ENCODE measurements around the gene ISG15. TPM values are rescaled to one million over a fixed set of nuclear protein-coding genes. Genes with fewer than 3 reads are reported as not detected.
"Not testable (repeated sequence)": the region's sequence is repeated elsewhere in the genome, so short reads cannot be mapped to it uniquely, and the experiment has no call there.

Gene ISG15
- total RNA-seq, 6 experiments from 2014 or later: 38.4 to 89.1 (median 42.1) TPM

DNA sequence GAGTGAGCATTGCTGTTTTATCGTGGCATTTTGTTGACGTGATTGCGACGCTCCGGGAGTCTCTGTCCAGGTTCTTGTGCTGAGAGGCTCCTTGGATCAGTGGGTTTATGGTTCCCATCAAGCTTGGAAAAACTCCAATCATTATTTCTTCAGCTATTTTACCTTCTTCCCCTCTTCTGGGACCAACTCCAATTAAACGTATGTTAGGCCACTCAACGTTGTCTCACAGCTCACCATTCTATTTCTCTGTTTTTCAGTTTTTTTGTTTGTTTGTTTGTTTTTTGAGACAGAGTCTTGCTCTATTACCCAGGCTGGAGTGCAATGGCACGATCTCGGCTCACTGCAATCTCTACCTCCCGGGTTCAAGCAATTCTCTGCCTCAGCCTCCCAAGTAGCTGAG is 21.4 kb upstream of the ISG15 start:
- no peak overlapping the region for H3K27ac Mint-ChIP-seq
- H3K9me3 Mint-ChIP-seq: peaks cover 24% of the 10 kb centered on the region
- peaks cover 23% of the 10 kb centered on the region for H3K36me3 Mint-ChIP-seq (ENCODE audit: low read depth)
- no peak for DNase-seq
- H3K4me1 Mint-ChIP-seq (ENCODE audit: low read depth): peaks cover 6% of the 10 kb centered on the region
- H3K4me3 Mint-ChIP-seq: no peak overlapping the region
- peaks cover 29% of the 10 kb centered on the region for H3K27me3 Mint-ChIP-seq (ENCODE audit: insufficient read depth)
- TF ChIP-seq, protein P1, sequence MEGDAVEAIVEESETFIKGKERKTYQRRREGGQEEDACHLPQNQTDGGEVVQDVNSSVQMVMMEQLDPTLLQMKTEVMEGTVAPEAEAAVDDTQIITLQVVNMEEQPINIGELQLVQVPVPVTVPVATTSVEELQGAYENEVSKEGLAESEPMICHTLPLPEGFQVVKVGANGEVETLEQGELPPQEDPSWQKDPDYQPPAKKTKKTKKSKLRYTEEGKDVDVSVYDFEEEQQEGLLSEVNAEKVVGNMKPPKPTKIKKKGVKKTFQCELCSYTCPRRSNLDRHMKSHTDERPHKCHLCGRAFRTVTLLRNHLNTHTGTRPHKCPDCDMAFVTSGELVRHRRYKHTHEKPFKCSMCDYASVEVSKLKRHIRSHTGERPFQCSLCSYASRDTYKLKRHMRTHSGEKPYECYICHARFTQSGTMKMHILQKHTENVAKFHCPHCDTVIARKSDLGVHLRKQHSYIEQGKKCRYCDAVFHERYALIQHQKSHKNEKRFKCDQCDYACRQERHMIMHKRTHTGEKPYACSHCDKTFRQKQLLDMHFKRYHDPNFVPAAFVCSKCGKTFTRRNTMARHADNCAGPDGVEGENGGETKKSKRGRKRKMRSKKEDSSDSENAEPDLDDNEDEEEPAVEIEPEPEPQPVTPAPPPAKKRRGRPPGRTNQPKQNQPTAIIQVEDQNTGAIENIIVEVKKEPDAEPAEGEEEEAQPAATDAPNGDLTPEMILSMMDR (IDR thresholded peaks at IDR 0.05): no peak

GRCh38 chr1:992362-992761 is 20.9 kb upstream of the ISG15 start:
- H3K36me3 Mint-ChIP-seq (ENCODE audit: low read depth): peaks cover 23% of the 10 kb centered on the region
- peaks cover 24% of the 10 kb centered on the region for H3K9me3 Mint-ChIP-seq
- peaks cover 29% of the 10 kb centered on the region for H3K27me3 Mint-ChIP-seq (ENCODE audit: insufficient read depth)
- no peak for DNase-seq
- 0 out of 2 replicates have a peak overlapping the region, but pooled peaks have one; percentile 13 for H3K27ac Mint-ChIP-seq
- H3K4me3 Mint-ChIP-seq: no peak overlapping the region
- peaks cover 6% of the 10 kb centered on the region for H3K4me1 Mint-ChIP-seq (ENCODE audit: low read depth)
- TF ChIP-seq, protein P1 (IDR thresholded peaks at IDR 0.05): no peak

GRCh38 chr1:993379-993995 is 19.8 kb upstream of the ISG15 start:
- Mint-ChIP-seq H3K27ac (no peak overlapping the region), H3K4me1 (ENCODE audit: low read depth) (peaks cover 6% of the 10 kb centered on the region), H3K36me3 (ENCODE audit: low read depth) (peaks cover 22% of the 10 kb centered on the region), H3K9me3 (peaks cover 24% of the 10 kb centered on the region), H3K27me3 (ENCODE audit: insufficient read depth) (peaks cover 27% of the 10 kb centered on the region), H3K4me3 (no peak overlapping the region)
- no peak for DNase-seq
- TF ChIP-seq, protein P1 (IDR thresholded peaks at IDR 0.05): no peak

DNA sequence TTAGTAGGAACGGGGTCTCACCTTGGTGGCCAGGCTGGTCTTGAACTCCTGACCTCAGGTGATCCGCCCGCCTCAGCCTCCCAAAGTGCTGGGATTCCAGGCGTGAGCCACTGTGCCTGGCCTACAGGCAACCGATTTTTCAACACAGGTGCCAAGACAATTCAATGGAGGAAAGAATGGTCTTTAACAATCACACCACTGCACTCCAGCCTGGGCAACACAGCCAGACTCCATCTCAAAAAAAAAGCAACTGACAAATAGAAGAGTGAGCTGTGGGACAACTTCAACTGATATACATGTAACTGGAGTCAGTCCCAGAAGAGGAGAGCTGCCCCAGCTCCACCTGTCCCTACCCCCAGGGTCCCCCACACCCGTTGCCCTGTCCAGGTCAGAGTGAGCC is 18.8 kb upstream of the ISG15 start:
- not testable (repeated sequence) for H3K27ac Mint-ChIP-seq; H3K4me3 Mint-ChIP-seq; H3K4me1 Mint-ChIP-seq (ENCODE audit: low read depth); DNase-seq
- H3K27me3 Mint-ChIP-seq (ENCODE audit: insufficient read depth): peaks cover 22% of the 10 kb centered on the region
- H3K36me3 Mint-ChIP-seq (ENCODE audit: low read depth): peaks cover 15% of the 10 kb centered on the region
- H3K9me3 Mint-ChIP-seq: peaks cover 24% of the 10 kb centered on the region

DNA sequence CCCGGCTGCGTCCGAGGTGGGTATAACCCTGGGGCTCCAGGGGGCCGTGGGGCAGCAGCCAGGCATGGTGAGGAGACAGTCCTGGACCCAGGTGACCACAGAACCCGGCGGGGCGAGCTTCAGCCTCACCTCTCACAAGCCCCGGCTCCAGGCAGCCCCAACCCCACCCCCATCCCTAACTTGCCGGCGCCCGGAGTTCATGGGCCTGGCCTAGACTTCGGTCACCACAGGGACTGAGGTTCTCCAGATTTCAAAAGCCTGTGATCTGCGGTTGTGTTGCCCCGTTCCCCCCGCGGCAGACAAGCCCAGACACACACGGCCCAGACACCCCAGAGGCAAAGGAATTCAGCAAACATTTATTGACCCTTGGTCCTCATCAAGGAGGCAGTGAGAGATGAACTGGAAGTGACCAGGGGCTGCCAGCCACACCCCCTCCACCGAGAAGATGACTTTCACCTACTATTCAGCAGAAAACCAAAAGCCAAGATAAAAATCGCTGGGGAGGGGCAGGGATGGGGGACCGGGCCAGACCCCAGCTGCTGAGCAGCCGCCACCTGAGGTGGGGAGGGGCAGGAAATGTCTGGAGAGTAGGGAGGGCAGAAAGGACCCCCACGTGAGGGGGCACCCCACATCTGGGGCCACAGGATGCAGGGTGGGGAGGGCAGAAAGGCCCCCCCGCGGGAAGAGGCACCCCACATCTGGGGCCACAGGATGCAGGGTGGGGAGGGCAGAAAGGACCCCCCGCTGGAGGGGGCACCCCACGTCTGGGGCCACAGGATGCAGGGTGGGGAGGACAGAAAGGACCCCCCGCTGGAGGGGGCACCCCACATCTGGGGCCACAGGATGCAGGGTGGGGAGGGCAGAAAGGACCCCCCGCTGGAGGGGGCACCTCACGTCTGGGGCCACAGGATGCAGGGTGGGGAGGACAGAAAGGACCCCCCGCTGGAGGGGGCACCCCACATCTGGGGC is 17.3 kb upstream of the ISG15 start:
- Mint-ChIP-seq H3K4me1 (ENCODE audit: low read depth) (peaks cover 10% of the 10 kb centered on the region), H3K9me3 (peaks cover 23% of the 10 kb centered on the region), H3K36me3 (ENCODE audit: low read depth) (peaks cover 15% of the 10 kb centered on the region), H3K4me3 (no peak overlapping the region), H3K27me3 (ENCODE audit: insufficient read depth) (peaks cover 22% of the 10 kb centered on the region), H3K27ac (no peak overlapping the region; the same call in 1 of the 2 replicates)
- DNase-seq: no peak
- TF ChIP-seq, protein P1 (IDR thresholded peaks at IDR 0.05): no peak

All from HFFc6 (cell line).